Measurements from ENCODE around the gene RAB11FIP3. TPM values are rescaled to one million over a fixed set of nuclear protein-coding genes. Genes with fewer than 3 reads are reported as not detected.

The RAB11FIP3 gene, protein sequence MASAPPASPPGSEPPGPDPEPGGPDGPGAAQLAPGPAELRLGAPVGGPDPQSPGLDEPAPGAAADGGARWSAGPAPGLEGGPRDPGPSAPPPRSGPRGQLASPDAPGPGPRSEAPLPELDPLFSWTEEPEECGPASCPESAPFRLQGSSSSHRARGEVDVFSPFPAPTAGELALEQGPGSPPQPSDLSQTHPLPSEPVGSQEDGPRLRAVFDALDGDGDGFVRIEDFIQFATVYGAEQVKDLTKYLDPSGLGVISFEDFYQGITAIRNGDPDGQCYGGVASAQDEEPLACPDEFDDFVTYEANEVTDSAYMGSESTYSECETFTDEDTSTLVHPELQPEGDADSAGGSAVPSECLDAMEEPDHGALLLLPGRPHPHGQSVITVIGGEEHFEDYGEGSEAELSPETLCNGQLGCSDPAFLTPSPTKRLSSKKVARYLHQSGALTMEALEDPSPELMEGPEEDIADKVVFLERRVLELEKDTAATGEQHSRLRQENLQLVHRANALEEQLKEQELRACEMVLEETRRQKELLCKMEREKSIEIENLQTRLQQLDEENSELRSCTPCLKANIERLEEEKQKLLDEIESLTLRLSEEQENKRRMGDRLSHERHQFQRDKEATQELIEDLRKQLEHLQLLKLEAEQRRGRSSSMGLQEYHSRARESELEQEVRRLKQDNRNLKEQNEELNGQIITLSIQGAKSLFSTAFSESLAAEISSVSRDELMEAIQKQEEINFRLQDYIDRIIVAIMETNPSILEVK
- 31.6 and 47.9 TPM in 2 replicates for total RNA-seq (2011; cell fraction: chromatin; rRNA removed; ENCODE audit: low replicate concordance)
- total RNA-seq (2011; cell fraction: nucleolus; rRNA removed): 20.2 and 23.6 TPM in 2 replicates
- 13.9 and 17.7 TPM in 2 replicates for total RNA-seq (2011; cell fraction: nucleoplasm; rRNA removed)
- total RNA-seq (2014; rRNA removed) (6.5 and 7.2 TPM in 2 replicates), total RNA-seq (2014; rRNA removed; fragmentation: Illumina TruSeq; extraction: Trizol) (2.6 and 4.3 TPM in 2 replicates), total RNA-seq (2015; rRNA removed; fragmentation: Illumina TruSeq; extraction: Trizol) (5.3 and 5.9 TPM in 2 replicates), total RNA-seq (2021) (10.5 and 13.1 TPM in 2 replicates), polyA plus RNA-seq (2011; rRNA removed) (2.7 and 3.1 TPM in 2 replicates), polyA plus RNA-seq (2014; fragmentation: Illumina TruSeq; extraction: Trizol) (4.3 and 7.0 TPM in 2 replicates), polyA plus RNA-seq (2014; fragmentation: Nextera tagmentation; extraction: Ambion mirVana) (under 1 TPM; 0.46 TPM), polyA plus RNA-seq (2014; rRNA removed) (5.2 and 10.7 TPM in 2 replicates), polyA minus RNA-seq (2011; rRNA and poly(A)+ RNA removed) (1.9 and 2.8 TPM in 2 replicates), Bru-seq, nascent RNA (percentile 50 among the genes with signal in this experiment), BruChase-seq, experiment 1, labeled RNA remaining after a 2-hour chase (percentile 51 among the genes with signal in this experiment), BruChase-seq, experiment 2, labeled RNA remaining after a 6-hour chase (percentile 54 among the genes with signal in this experiment)
- polyA plus RNA-seq (2011; cell fraction: cytosol; rRNA removed): 2.2 and 3.4 TPM in 2 replicates
- polyA plus RNA-seq (2011; cell fraction: nucleus; rRNA removed): 8.8 and 12.6 TPM in 2 replicates
- 8.4 and 12.7 TPM in 2 replicates for polyA plus RNA-seq (2012)
- polyA minus RNA-seq (2011; cell fraction: cytosol; rRNA and poly(A)+ RNA removed): 4.1 and 5.0 TPM in 2 replicates
- polyA minus RNA-seq (2011; cell fraction: nucleus; rRNA and poly(A)+ RNA removed): 3.8 and 4.4 TPM in 2 replicates
- long read RNA-seq, experiment 1, full-length matches to known transcripts: 32 of 85 reads
- long read RNA-seq, experiment 1, partial matches to known transcripts: 21 of 85 reads
- long read RNA-seq, experiment 1, other reads (novel, unspliced or antisense): 32 of 85 reads
- long read RNA-seq, experiment 2, partial matches to known transcripts: 2 of 12 reads
- long read RNA-seq, experiment 2, other reads (novel, unspliced or antisense): 10 of 12 reads
- long read RNA-seq, experiment 3, partial matches to known transcripts: 1 of 1 reads
- long read RNA-seq, experiment 3, other reads (novel, unspliced or antisense): 0 of 1 reads

DNA sequence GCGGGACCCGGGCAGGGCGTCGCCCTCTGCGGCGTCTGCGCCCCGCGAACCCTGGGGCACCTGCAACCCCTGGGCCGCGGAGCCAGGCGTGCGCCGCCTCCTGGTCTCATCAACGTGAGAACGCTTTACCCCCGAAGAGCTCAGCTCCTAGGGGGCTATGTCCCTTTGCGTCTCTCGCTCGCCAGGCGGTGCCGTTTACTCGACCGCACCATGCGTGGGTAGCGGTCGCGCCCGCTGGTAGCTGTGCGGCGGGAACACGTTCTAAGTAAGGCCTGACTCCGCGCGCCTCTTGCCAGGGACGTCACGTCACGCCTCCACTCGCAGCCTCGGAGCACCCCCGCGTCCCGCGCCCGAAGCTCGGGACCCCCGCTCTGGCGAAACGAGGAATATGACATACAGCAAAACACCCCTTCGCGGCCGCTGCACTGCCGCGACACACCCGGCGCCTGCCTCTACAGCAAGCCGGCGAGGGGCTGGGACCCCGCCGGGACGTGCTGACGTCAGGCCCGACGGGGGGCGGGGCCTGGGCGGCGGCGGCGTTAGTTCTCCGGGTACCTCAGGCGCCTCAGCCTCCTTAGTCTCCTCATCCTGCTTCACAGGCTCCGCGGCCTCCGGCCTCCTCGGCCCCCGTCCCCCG, at the start of gene RAB11FIP3:
TSS of gene RAB11FIP3 (plus strand) at position 568 of the 637 bp plus-strand sequence. CDS start 358 bp downstream, outside the sequence.
- H2AFZ ChIP-seq (ENCODE audit: low read depth, low read length): peak within 1 kb of the TSS; percentile 94
- 2% methylated on average over 69 of the region's 77 CpGs for WGBS (ENCODE audit: insufficient coverage, low coverage, missing lambda C conversion rate)
- DNase-seq (ENCODE audit: extremely low read depth in 1 of 4, low spot score in 3 of 4) (peak; percentile 89 to 93 (median 92)), ATAC-seq (peak; percentile 93), FAIRE-seq (peak; percentile 15)
- peak within 1 kb of the TSS; percentile 49 for H3K4me3 ChIP-seq
- H3K4me2 ChIP-seq (ENCODE audit: insufficient read depth, low read length): peak within 1 kb of the TSS; percentile 78
- CTCF ChIA-PET (ENCODE audit: low intra/inter-chr PET ratio): no interaction called here
- no peaks in the 10 kb centered on the region; the same call in 2 of the 3 replicates for H3K36me3 ChIP-seq (ENCODE audit: control insufficient read depth, insufficient read depth, low read length)
- peak within 1 kb of the TSS; percentile 38 for H3K27ac ChIP-seq (ENCODE audit: extremely low read depth, low read depth, low read length)
- intact Hi-C loops (cut with micrococcal nuclease): loop anchor here (10.0 kb wide), 1 partner anchor 60 kb away; no protein-coding TSS in a partner anchor
- H3K79me2 ChIP-seq (ENCODE audit: control insufficient read depth, insufficient read depth, low read length): peaks cover 8% of the 10 kb centered on the region; the same call in 2 of the 3 replicates
- no peaks in the 10 kb centered on the region for H3K27me3 ChIP-seq (ENCODE audit: control insufficient read depth in 2 of 2, insufficient read depth in 2 of 2, low read length in 2 of 2)
- peaks cover 12 to 40% of the 10 kb centered on the region in 2 experiments; a peak in 3 of 5 replicates for H3K4me1 ChIP-seq (replicated peaks in 1 of 2; ENCODE audit: control insufficient read depth in 2 of 2, insufficient read depth in 2 of 2, low read length in 2 of 2)
- H3K9me1 ChIP-seq (ENCODE audit: control insufficient read depth, insufficient read depth, low read length): no peaks in the 10 kb centered on the region
- no peaks in the 10 kb centered on the region for H4K20me1 ChIP-seq (replicated peaks; ENCODE audit: control insufficient read depth, insufficient read depth, low read length)
- POLR2A ChIA-PET: interaction anchor here (0.6 to 3.1 kb wide), 4 partner anchors 11 to 83 kb away, joined by 3 to 13 read pairs (median 3); no protein-coding TSS in a partner anchor
- in situ Hi-C loops (cut with MboI): no loop called here
- H3K9ac ChIP-seq (ENCODE audit: insufficient read depth in 1 of 2, low read depth in 2 of 2, low read length in 2 of 2): peak within 1 kb of the TSS; percentile 61 to 98
- TSS peak; percentile 87 for BruUV-seq (replicated peaks)
- no peaks in the 10 kb centered on the region for H3K9me3 ChIP-seq (replicated peaks; ENCODE audit: control insufficient read depth, insufficient read depth, low read depth, low read length)
- TF ChIP-seq, protein P1, sequence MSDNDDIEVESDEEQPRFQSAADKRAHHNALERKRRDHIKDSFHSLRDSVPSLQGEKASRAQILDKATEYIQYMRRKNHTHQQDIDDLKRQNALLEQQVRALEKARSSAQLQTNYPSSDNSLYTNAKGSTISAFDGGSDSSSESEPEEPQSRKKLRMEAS (CRISPR knock-in tag; IDR thresholded peaks at IDR 0.05): peak; percentile 90
- TF ChIP-seq ZNF124 (CRISPR knock-in tag; IDR thresholded peaks at IDR 0.05): 0 out of 2 replicates have a peak, but pooled peaks have one; percentile 68
- TF ChIP-seq BCOR (IDR thresholded peaks at IDR 0.05): peak; percentile 28; the same call in 1 of the 2 replicates
- peak; percentile 84; the same call in 1 of the 2 replicates for TF ChIP-seq MTA3 (IDR thresholded peaks at IDR 0.05; ENCODE audit: borderline replicate concordance)
- TF ChIP-seq, protein P2, sequence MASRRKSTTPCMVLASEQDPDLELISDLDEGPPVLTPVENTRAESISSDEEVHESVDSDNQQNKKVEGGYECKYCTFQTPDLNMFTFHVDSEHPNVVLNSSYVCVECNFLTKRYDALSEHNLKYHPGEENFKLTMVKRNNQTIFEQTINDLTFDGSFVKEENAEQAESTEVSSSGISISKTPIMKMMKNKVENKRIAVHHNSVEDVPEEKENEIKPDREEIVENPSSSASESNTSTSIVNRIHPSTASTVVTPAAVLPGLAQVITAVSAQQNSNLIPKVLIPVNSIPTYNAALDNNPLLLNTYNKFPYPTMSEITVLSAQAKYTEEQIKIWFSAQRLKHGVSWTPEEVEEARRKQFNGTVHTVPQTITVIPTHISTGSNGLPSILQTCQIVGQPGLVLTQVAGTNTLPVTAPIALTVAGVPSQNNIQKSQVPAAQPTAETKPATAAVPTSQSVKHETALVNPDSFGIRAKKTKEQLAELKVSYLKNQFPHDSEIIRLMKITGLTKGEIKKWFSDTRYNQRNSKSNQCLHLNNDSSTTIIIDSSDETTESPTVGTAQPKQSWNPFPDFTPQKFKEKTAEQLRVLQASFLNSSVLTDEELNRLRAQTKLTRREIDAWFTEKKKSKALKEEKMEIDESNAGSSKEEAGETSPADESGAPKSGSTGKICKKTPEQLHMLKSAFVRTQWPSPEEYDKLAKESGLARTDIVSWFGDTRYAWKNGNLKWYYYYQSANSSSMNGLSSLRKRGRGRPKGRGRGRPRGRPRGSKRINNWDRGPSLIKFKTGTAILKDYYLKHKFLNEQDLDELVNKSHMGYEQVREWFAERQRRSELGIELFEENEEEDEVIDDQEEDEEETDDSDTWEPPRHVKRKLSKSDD (conservative IDR thresholded peaks at IDR 0.05; ENCODE audit: low read length): no peak
- TF ChIP-seq XRCC3 (IDR thresholded peaks at IDR 0.05): no peak
- no peak for TF ChIP-seq ZNF696 (CRISPR knock-in tag; conservative IDR thresholded peaks at IDR 0.05)
- TF ChIP-seq ZNF586 (CRISPR knock-in tag; conservative IDR thresholded peaks at IDR 0.05): no peak
- no peak for TF ChIP-seq ARID1B (IDR thresholded peaks at IDR 0.05)

Data from K562 (cell line).